ENCODE measurements around the gene ZG16. TPM values are rescaled to one million over a fixed set of nuclear protein-coding genes. Genes with fewer than 3 reads are reported as not detected.

Gene ZG16, protein sequence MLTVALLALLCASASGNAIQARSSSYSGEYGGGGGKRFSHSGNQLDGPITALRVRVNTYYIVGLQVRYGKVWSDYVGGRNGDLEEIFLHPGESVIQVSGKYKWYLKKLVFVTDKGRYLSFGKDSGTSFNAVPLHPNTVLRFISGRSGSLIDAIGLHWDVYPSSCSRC
- not detected in 2 replicates for total RNA-seq

DNA sequence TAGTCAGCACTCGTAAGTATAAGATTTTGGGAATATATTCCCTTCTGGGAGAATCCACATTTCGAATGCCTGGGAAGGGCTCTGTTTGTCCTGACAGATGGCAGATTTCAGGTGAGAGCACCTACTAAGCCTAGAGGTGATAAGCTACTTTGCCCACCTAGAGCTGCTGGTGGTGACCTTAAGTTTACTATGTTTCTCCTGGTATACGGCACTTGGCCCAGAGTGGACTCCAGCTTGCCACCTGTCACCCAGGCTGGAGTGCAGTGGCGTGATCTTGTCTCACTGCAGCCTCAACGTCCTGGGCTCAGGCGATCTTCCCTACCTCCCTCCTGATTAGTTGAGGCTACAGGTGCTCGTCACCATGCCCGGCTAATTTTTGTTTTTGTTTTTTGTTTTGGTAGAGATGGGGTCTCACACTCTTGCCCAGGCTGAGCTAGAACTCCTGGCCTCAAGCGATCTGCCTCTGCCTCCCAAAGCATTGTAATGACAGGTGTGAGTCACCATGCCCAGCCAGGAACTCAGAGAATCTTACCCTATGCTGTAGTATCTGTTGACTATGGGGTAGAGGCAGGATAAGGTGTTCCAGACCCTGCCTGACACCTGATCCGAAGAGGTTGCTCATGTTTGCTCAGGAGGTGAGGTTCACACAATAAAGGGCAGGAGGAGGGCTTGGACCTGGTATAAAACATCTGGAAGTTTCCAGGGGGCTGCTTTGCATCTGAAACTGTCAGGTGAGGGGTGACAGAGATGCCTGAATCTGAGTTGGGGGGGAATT lies at the start of gene ZG16:
ZG16 (plus strand) TSS at position 681 of the 775 bp plus-strand sequence. CDS start 1,011 bp downstream, outside the sequence.

DNA sequence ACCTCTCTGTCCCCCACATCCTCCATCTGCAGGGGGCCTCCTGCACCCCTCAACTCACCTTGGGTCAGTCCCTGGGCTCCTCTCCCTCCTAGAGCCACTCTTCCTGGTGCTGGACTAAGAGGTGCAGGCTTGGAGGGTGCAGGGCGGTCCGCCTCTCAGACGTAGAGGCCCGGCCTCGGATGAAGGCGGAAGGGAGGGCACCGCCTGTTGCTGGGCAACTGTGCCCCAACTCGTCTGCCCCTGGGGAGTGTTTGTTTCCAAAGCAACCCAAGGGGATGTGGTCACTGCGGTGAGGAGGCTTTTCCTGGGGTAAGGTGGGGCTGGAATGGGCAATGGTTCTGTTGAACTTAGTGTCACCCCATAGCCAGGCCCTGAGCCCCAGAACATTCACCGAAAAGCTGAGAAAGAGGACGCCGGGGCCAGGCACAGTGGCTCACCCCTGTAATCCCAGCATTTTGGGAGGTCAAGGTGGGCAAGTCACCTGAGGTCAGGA lies 32.2 kb upstream of the ZG16 start, which contains the start of gene C16orf54:
C16orf54 (minus strand) TSS at position 138 of the 493 bp plus-strand sequence. CDS start 1,039 bp downstream, outside the sequence.

DNA sequence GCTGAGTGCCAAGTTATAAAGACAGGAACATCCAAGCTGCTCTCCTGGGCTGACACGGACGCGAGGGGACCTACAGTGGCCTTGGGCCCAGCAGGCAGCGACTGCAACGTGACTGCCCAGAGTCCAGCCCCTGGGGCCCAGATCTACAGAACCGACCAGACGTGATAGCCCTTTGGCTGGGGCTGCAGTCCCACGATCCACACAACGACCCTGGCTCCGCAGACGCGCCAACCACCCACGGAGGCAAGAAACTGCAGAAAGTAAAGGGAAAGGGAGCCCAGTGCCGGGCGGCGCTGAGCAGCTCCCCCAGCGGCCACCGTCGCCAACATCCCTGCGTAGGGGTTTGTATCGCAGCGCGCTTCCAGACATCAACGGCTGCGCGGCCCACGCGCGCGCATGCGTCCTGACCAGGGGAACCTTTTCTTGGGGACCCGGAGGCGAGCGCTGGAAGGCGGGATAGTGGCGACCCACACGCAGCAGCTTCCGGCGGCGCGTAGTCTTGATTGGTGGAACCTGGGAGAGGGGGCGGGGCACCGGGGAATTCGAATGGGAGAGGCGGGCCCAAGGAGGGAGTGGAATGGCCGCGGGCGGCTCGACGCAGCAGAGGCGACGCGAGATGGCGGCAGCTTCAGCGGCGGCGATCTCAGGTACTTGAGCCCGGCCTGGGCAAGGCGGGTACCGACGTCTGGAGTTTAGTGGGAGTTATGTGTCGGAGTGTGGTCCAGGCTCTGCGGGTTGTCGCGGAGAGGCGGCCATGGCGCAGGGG lies 12.3 kb downstream of the ZG16 start, which contains the start of gene KIF22:
KIF22 (plus strand) TSS at position 569 of the 766 bp plus-strand sequence; CDS start at position 578, 9 bp downstream.

DNA sequence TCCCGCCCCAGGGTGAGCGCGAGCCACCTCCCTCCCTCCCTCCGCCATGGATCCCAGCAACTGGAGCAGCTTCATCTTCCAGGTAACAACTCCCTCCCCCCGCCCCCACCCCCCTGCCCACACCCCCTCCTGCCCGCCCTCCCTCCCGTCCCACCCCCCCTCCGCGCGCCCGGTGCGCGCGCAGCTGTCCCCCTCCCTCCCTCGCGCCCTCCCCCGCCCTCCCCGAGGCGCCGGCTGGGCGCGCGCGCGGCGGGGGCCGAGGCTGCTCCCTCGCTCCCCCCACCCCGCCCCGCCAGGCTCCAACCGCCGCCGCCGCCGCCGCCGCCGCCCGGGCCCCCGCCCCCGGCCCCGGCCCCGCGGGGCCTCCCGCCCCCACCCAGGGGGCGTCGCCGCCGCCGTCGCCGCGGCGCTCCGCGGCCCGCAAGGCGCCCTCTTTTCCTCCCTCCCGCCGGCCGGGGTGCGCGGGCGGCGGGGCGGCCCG lies 28.1 kb downstream of the ZG16 start, which contains the start of gene MAZ:
MAZ (plus strand) TSS at position 431 of the 481 bp plus-strand sequence. CDS start 173 bp downstream, outside the sequence.

DNA sequence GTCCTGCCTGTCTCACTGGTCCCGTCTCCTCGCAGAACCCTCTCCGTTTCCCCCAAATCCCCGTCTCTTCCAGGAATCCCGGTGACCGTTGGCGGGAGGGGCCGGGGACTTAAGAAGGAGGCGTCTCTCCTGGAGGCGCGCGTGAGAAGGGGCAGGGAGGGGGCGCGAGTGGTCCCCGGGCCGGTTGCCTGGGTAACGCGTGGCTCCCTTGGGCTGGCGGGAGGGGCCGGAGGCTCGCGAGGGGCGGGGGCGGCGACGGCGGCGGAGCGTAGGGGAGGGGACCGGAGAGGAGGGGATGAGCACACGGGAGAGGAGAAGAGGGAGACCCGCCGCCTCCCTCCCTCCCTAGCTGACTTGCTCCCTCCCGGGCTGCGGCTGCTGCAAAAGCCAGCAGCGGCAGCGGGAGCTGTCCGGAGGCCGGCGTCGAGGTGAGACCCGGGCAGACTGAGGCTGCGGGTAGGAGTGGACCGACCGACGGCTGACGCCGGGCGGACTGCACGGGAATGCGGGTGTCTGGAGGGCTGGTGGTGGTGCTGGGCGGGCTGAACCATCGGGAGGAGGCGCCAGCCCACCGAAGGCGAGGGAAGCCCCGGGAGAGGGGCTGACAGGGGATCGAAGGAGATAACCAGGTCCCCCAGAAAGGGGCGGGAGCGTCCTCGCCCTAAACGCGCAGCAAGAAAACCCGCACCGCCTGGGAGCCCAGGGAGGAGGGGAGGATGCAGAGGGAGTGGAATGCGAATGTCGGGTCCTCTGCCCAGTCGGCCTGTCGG lies 34.0 kb downstream of the ZG16 start, which contains the start of gene PRRT2:
PRRT2 (plus strand) TSS at position 298 of the 770 bp plus-strand sequence. CDS start 862 bp downstream, outside the sequence.

DNA sequence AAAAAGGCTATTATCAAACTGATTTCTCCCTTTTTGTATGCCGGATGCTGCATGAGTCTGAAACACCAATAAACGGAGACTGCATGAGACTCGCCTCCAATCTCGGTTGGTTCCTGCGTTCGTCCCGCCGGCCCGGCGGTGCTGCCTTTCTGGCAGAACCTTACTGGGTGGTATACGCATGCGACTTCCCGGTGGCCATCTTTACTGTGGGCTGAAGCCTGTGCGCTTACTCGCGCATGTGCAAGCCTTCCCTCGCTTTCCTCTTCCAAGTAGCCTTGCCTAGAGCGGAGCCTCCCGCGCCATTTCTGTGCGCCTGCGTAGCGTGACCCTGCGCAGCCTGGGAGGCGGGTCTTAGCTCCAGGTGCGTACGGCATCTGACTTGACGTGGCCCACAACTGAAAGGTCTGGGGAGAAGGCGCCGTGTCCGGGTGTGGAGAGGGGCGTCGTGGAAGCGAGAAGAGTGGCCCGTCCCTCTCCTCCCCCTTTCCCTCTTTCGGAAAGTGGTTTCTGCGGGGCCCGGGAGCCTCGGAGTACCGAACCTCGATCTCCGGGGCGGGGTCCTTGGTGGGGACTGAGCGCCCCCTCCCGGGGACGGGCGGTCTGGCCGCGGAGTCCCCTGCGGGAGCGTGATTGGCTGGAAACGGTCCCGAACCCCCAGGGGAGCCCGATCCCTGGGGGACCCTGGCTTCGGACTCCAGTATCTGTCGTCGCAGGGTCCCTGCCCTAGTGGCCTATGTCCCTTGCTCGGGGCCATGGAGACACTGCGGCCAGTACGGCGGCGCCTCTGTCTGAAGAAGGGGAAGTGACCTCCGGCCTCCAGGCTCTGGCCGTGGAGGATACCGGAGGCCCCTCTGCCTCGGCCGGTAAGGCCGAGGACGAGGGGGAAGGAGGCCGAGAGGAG lies 38.0 kb downstream of the ZG16 start, which contains the start of gene PAGR1:
PAGR1 (plus strand) TSS at position 360 of the 901 bp plus-strand sequence; CDS start at position 734, 374 bp downstream.

DNA sequence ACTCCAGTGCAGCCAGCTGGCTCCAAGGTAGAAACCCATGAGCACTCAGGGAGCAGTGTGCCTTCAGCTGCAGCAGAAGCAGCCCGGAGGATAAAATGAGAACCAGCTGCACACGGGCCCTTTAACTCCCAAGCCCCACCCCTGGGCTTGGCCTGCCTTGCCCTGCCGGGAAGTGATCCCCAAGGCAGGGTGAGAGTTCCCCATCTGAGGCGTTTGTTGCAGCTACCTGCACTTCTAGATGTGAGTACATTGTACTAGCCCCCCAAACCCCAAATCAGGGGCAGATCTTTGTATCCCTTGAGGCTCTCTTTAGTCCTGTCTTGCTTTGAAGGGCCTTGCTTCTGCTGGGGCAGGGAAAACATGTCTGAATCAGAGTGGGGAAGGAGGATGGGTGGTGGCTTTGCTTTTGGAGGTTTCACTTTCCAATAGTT lies 42.2 kb downstream of the ZG16 start, which contains the start of gene MVP:
MVP (plus strand) TSS at position 192 of the 431 bp plus-strand sequence. CDS start 10,088 bp downstream, outside the sequence.

Other genes with a start within 250 kb of the ZG16 start
- not detected in 2 replicates for gene SPN, start 115.0 kb upstream of the ZG16 start, total RNA-seq
- 219 and 276 TPM in 2 replicates for gene QPRT, start 99.1 kb upstream of the ZG16 start, total RNA-seq
- not detected in 2 replicates for gene C16orf54, start 32.3 kb upstream of the ZG16 start, total RNA-seq
- 64.2 and 82.5 TPM in 2 replicates for gene KIF22, start 12.5 kb downstream of the ZG16 start, total RNA-seq
- gene MAZ, start 28.3 kb downstream of the ZG16 start, total RNA-seq, result 161 and 174 TPM in 2 replicates
- not detected in 2 replicates for gene PRRT2, start 33.9 kb downstream of the ZG16 start, total RNA-seq
- 32.1 and 32.6 TPM in 2 replicates for gene PAGR1, start 37.9 kb downstream of the ZG16 start, total RNA-seq
- gene MVP, start 42.2 kb downstream of the ZG16 start, total RNA-seq, result 367 and 369 TPM in 2 replicates
- gene CDIPT, start 85.0 kb downstream of the ZG16 start, total RNA-seq, result 101 and 105 TPM in 2 replicates
- gene SEZ6L2, start 121.3 kb downstream of the ZG16 start, total RNA-seq, result 7.1 and 17.9 TPM in 2 replicates
- gene ASPHD1, start 122.2 kb downstream of the ZG16 start, total RNA-seq, result 8.1 and 11.5 TPM in 2 replicates
- 6.1 and 9.7 TPM in 2 replicates for gene KCTD13, start 148.0 kb downstream of the ZG16 start, total RNA-seq
- 141 and 145 TPM in 2 replicates for gene TMEM219, start 183.8 kb downstream of the ZG16 start, total RNA-seq
- gene TAOK2, start 195.6 kb downstream of the ZG16 start, total RNA-seq, result 36.9 and 38.3 TPM in 2 replicates
- gene HIRIP3, start 217.4 kb downstream of the ZG16 start, total RNA-seq, result 12.1 and 13.8 TPM in 2 replicates
- 56.8 and 138 TPM in 2 replicates for gene INO80E, start 218.0 kb downstream of the ZG16 start, total RNA-seq
- 0.53 TPM in 1 of 2 replicates, not detected in the other for gene DOC2A, start 232.8 kb downstream of the ZG16 start, total RNA-seq
- gene C16orf92, start 244.9 kb downstream of the ZG16 start, total RNA-seq, result not detected in 2 replicates

Measured in myometrial cell (primary cell).